ENCODE measurements around the gene FRS3.

The FRS3 gene

GRCh38 chr6:41724586-41725501, 54.9 kb downstream of the FRS3 start:
- DNase-seq (ENCODE audit: insufficient read length, low spot score): no peak
- no peak for TF ChIP-seq SPI1 (IDR thresholded peaks at IDR 0.05; ENCODE audit: low read depth, low read length)
- no peak for TF ChIP-seq POU2F2 (IDR thresholded peaks at IDR 0.05; ENCODE audit: low read depth, low read length)
- no peak for TF ChIP-seq TAF1 (IDR thresholded peaks at IDR 0.05; ENCODE audit: low read depth, low read length)
- TF ChIP-seq POLR2AphosphoS5 (IDR thresholded peaks at IDR 0.05; ENCODE audit: low read depth, low read length): no peak
- TF ChIP-seq POLR2A (IDR thresholded peaks at IDR 0.05; ENCODE audit: low read depth, low read length): no peak
- TF ChIP-seq PAX5 (IDR thresholded peaks at IDR 0.05; ENCODE audit: insufficient read depth, low read length, severe bottlenecking): no peak
- no peak for FAIRE-seq

GRCh38 chr6:41724228-41724580, 55.5 kb downstream of the FRS3 start:
- peak; percentile 57 for FAIRE-seq
- DNase-seq (ENCODE audit: insufficient read length, low spot score): no peak
- TF ChIP-seq SPI1 (IDR thresholded peaks at IDR 0.05; ENCODE audit: low read depth, low read length) (0 out of 2 replicates have a peak, but pooled peaks have one; percentile 25), POLR2A (IDR thresholded peaks at IDR 0.05; ENCODE audit: low read depth, low read length) (no peak)

DNA sequence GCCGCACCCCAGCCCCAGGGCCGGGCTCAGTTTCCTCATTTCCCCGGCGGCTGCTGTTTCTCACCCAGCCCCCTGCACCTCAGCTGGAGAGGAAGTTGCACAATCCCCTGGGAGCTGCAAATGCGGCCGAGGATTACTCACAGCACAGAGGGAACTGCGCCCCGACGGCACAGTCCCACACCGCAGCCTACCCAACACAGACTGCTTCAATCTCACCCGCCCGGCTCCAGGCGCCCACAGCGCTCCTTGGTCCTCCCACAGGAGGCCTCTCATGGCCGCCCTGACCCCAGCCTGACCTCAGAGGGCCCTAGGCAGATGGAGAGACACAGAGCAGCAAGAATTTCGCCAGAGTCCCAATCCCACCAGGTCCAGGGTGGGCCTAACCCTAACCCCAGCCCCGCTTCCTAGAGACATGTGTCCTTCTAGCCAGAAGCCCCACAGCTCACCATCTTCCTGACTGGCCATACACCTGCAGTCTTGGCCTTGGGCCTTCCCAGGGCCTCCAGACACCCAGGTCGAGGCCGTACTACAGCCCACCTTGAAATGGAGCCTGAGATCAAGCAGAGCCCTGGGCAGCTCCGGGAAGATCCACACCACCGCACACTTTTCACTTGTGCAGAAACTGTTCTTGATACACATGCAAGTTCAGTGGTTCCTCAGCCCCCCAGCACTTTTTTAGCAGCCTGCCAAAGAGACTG, 56.0 kb downstream of the FRS3 start:
- TF ChIP-seq TAF1 (IDR thresholded peaks at IDR 0.05; ENCODE audit: low read depth, low read length): peak; percentile 65
- peak; percentile 74 for TF ChIP-seq POLR2A (IDR thresholded peaks at IDR 0.05; ENCODE audit: low read depth, low read length)
- TF ChIP-seq POLR2AphosphoS5 (IDR thresholded peaks at IDR 0.05; ENCODE audit: low read depth, low read length): peak; percentile 76
- peak; percentile 76 for TF ChIP-seq POU2F2 (IDR thresholded peaks at IDR 0.05; ENCODE audit: low read depth, low read length)
- peak; percentile 83 for TF ChIP-seq SPI1 (IDR thresholded peaks at IDR 0.05; ENCODE audit: low read depth, low read length)
- TF ChIP-seq PAX5 (IDR thresholded peaks at IDR 0.05; ENCODE audit: insufficient read depth, low read length, severe bottlenecking): no peak
- FAIRE-seq (no peak), DNase-seq (ENCODE audit: insufficient read length, low spot score) (peak; percentile 84)

- TF ChIP-seq SPI1 (IDR thresholded peaks at IDR 0.05; ENCODE audit: low read depth, low read length) (no peak), PAX5 (IDR thresholded peaks at IDR 0.05; ENCODE audit: insufficient read depth, low read length, severe bottlenecking) (no peak), POU2F2 (IDR thresholded peaks at IDR 0.05; ENCODE audit: low read depth, low read length) (no peak), TAF1 (IDR thresholded peaks at IDR 0.05; ENCODE audit: low read depth, low read length) (no peak), POLR2AphosphoS5 (IDR thresholded peaks at IDR 0.05; ENCODE audit: low read depth, low read length) (no peak), POLR2A (IDR thresholded peaks at IDR 0.05; ENCODE audit: low read depth, low read length) (no peak)
- peak; percentile 96 for FAIRE-seq
- DNase-seq (ENCODE audit: insufficient read length, low spot score): no peak
Observed at GRCh38 chr6:41722969-41723529, 56.7 kb downstream of the FRS3 start.

GRCh38 chr6:41721414-41721813, 58.3 kb downstream of the FRS3 start:
- no peak for FAIRE-seq
- TF ChIP-seq POLR2AphosphoS5 (IDR thresholded peaks at IDR 0.05; ENCODE audit: low read depth, low read length) (no peak), POLR2A (IDR thresholded peaks at IDR 0.05; ENCODE audit: low read depth, low read length) (no peak), TAF1 (IDR thresholded peaks at IDR 0.05; ENCODE audit: low read depth, low read length) (no peak), POU2F2 (IDR thresholded peaks at IDR 0.05; ENCODE audit: low read depth, low read length) (no peak), SPI1 (IDR thresholded peaks at IDR 0.05; ENCODE audit: low read depth, low read length) (no peak), PAX5 (IDR thresholded peaks at IDR 0.05; ENCODE audit: insufficient read depth, low read length, severe bottlenecking) (no peak)
- no peak for DNase-seq (ENCODE audit: insufficient read length, low spot score)

DNA sequence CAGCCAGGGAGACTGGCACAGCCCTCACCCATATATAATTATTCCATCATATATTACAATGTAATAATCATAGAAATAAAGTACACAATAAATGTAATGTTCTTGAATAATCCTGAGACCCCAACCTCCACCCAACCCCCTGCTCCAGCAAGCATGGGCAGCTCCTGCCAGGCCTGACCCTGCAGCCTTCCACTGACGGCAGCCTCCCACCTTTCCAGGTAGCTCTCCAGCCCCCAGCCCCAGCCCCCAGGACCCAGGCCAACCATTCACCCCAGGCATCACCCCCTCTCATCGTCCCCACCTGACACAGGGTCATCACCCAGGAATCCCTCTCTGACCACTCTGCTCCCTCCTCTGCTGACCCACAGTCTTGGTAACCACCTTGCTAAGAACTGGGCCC, 58.9 kb downstream of the FRS3 start:
- TF ChIP-seq POLR2AphosphoS5 (IDR thresholded peaks at IDR 0.05; ENCODE audit: low read depth, low read length) (no peak), SPI1 (IDR thresholded peaks at IDR 0.05; ENCODE audit: low read depth, low read length) (no peak), TAF1 (IDR thresholded peaks at IDR 0.05; ENCODE audit: low read depth, low read length) (no peak), POU2F2 (IDR thresholded peaks at IDR 0.05; ENCODE audit: low read depth, low read length) (no peak), POLR2A (IDR thresholded peaks at IDR 0.05; ENCODE audit: low read depth, low read length) (no peak), PAX5 (IDR thresholded peaks at IDR 0.05; ENCODE audit: insufficient read depth, low read length, severe bottlenecking) (no peak)
- FAIRE-seq (no peak), DNase-seq (ENCODE audit: insufficient read length, low spot score) (no peak)

GRCh38 chr6:41720262-41720620, 59.5 kb downstream of the FRS3 start:
- DNase-seq (ENCODE audit: insufficient read length, low spot score) (no peak), FAIRE-seq (no peak)
- TF ChIP-seq TAF1 (IDR thresholded peaks at IDR 0.05; ENCODE audit: low read depth, low read length): no peak
- TF ChIP-seq POLR2AphosphoS5 (IDR thresholded peaks at IDR 0.05; ENCODE audit: low read depth, low read length): no peak
- no peak for TF ChIP-seq PAX5 (IDR thresholded peaks at IDR 0.05; ENCODE audit: insufficient read depth, low read length, severe bottlenecking)
- TF ChIP-seq SPI1 (IDR thresholded peaks at IDR 0.05; ENCODE audit: low read depth, low read length): no peak
- no peak for TF ChIP-seq POU2F2 (IDR thresholded peaks at IDR 0.05; ENCODE audit: low read depth, low read length)
- TF ChIP-seq POLR2A (IDR thresholded peaks at IDR 0.05; ENCODE audit: low read depth, low read length): no peak

All from GM12891 (cell line).